GM13977 (cell line): Measurements from ENCODE around the gene NUDT2.
"Not testable (repeated sequence)": the region's sequence is repeated elsewhere in the genome, so short reads cannot be mapped to it uniquely, and the experiment has no call there.

Experiments
- DNase-seq: peaks from one replicate; pipeline ENCODE4 v3.0.0; 2012; ENCODE audit warnings: low spot score
- in situ Hi-C: fragments of 300-500 bp; cut with MboI; formaldehyde crosslinking; loops from one replicate; pipeline ENCODE4 v1.12.0; 2022; ENCODE audit warnings: low sequenced_read_pairs, low pct_unique_long_range_greater_than_20kb, mixed read lengths, inconsistent platforms; ENCODE audit not compliant: unreplicated experiment
- TF ChIP-seq, protein P1 (sequence below): IDR thresholded peaks from 2 replicates; pipeline ENCODE4 v1.5.1; 2012; ENCODE audit warnings: mild to moderate bottlenecking, control low read depth; ENCODE audit not compliant: insufficient read depth; ENCODE audit errors: extremely low read depth, missing control alignments

The NUDT2 gene

DNA sequence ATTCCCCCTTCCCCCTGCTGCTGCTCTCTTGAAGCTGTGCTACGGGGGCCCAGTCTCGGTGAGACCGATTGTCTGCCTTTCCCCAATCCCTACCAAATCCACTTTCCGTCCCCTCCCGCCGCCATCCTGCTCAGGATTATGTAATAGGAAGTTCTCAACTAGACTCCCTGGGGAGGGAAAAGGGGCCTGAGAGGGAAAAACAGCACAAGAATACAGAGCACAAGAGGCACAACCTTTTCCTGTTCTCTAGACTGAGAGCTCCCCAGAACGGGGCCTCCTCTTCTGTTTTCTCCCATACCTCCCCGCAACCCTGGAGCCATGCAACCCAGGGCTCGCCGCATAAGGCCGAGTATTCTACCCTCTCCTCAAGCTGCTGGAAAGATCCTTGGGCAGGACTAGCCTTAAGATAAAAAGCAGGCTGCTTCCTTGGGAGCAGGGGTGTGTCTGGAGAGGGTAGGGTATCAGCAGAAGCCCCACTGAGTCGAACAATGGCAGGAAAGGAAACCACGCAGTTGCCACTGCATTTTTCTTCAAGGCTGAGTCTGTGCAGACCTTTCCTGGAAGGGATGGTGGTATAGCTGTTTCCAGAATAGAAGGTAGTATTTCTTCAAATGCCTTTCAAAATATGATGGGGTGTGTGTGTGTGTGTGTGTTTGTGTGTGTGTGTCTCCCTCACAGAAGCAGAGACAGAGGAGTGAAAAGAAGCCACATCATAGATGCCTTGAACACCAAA, 34.4 kb downstream of the NUDT2 start:
- TF ChIP-seq, protein P1, sequence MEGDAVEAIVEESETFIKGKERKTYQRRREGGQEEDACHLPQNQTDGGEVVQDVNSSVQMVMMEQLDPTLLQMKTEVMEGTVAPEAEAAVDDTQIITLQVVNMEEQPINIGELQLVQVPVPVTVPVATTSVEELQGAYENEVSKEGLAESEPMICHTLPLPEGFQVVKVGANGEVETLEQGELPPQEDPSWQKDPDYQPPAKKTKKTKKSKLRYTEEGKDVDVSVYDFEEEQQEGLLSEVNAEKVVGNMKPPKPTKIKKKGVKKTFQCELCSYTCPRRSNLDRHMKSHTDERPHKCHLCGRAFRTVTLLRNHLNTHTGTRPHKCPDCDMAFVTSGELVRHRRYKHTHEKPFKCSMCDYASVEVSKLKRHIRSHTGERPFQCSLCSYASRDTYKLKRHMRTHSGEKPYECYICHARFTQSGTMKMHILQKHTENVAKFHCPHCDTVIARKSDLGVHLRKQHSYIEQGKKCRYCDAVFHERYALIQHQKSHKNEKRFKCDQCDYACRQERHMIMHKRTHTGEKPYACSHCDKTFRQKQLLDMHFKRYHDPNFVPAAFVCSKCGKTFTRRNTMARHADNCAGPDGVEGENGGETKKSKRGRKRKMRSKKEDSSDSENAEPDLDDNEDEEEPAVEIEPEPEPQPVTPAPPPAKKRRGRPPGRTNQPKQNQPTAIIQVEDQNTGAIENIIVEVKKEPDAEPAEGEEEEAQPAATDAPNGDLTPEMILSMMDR: no peak
- DNase-seq: no peak
- in situ Hi-C loops: no loop called here

DNA sequence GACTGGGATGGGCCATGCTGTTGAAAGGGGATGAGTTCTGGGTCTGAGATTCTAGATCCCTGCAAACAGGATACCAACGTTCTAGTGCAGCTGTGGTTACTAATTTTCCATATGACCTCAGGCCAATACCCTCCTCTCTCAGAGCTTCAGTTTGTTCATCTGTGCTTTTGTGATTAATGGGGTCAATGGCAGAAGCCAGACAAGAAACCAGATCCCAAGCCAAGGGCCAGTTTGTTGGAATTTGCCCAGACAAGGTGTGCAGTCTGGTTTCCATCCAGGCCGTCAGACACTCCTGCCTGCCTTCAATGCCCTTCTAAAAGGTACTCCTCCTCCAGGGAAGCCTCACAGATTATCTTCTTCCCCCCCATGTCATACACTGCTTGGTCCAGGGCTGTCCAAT, 35.9 kb downstream of the NUDT2 start:
- DNase-seq: no peak
- TF ChIP-seq, protein P1: no peak

DNA sequence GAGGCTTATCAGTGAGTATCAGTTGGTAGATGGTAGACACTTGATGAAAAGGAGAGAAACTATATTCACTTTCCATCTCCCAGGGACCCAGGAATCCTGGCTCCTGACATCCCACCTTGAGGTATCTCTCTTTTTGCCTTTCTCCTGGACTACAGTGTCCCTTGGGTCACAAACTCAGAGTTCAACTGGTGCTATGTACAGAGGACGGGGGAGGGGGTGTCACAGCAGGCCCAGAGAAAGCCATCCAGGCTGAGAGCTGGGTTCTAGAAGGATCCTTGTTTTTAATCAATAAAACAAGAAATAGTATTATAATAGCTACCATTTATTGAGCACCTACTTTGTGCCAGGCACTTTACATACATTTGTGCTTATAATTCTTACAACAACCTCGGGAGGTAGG, 37.0 kb downstream of the NUDT2 start:
- in situ Hi-C loops: no loop called here
- TF ChIP-seq, protein P1: no peak
- DNase-seq: no peak

More for the DNA sequence above, 35.9 kb downstream of the NUDT2 start:
- in situ Hi-C loops: no loop called here

GRCh38 chr9:34367751-34368410, 38.5 kb downstream of the NUDT2 start:
- DNase-seq, in situ Hi-C loops: not testable (repeated sequence)

- in situ Hi-C loops: not testable (repeated sequence)
Observed at GRCh38 chr9:34368796-34369195, 39.4 kb downstream of the NUDT2 start.

GRCh38 chr9:34369636-34370035, 40.3 kb downstream of the NUDT2 start:
- in situ Hi-C loops: no loop called here
- TF ChIP-seq, protein P1: no peak
- no peak for DNase-seq

More at GRCh38 chr9:34368796-34369195, 39.4 kb downstream of the NUDT2 start:
- not testable (repeated sequence) for DNase-seq

- TF ChIP-seq, protein P1: no peak
- DNase-seq: no peak
- in situ Hi-C loops: no loop called here
Observed at GRCh38 chr9:34370335-34370969, 41.1 kb downstream of the NUDT2 start.
